B cell (primary cell): ENCODE measurements around the gene GNG7. TPM values are rescaled to one million over a fixed set of nuclear protein-coding genes. Genes with fewer than 3 reads are reported as not detected.
A peak's percentile ranks its signal among the peaks of the same experiment; 100 is the strongest.

ENCODE experiments used
- ATAC-seq: fragments of 200-7000 bp; cut with Tn5 transposase; one replicate; pipeline ENCODE4 v1.10.0; 2021; ENCODE audit warnings: low read depth, mild to moderate bottlenecking, moderate number of reproducible peaks, moderate library complexity
- CTCF ChIA-PET: fragments of 350-600 bp; sonication (Branson Sonifier 250); formaldehyde crosslinking; loops from one replicate; lab custom pipeline; 2021; ENCODE audit warnings: antibody characterized with exemption, inconsistent platforms; lab: Charles Lee
- POLR2A ChIA-PET: fragments of 350-600 bp; sonication (Branson Sonifier 250); formaldehyde crosslinking; loops from one replicate; lab custom pipeline; 2021; ENCODE audit warnings: antibody characterized with exemption; lab: Charles Lee
- DNase-seq: peaks from one replicate; pipeline ENCODE4 v3.0.0; 2013
- H2AFZ ChIP-seq: 2 replicates; pipeline ENCODE4 v1.6.1; 2012; ENCODE audit warnings: mild to moderate bottlenecking, low read depth, low read length; ENCODE audit not compliant: insufficient read depth, poor library complexity, severe bottlenecking
- H3K27ac ChIP-seq, 2 donors: 1 replicate in 1 of 2; 2 replicates in 1 of 2; pipeline ENCODE4 v1.5.1; 2012 to 2013; ENCODE audit warnings: low read length in 2 of 2, mild to moderate bottlenecking in 2 of 2, moderate library complexity in 1 of 2
- H3K27me3 ChIP-seq, 4 experiments: fragments of 200-600 bp in 1 of 4; sonication (generic) in 1 of 4; replicated peaks in 1 of 4; 1 replicate in 2 of 4; 2 replicates in 2 of 4; pipeline versions ENCODE4 v1.6.1 to v1.7.0; 2013 to 2016; ENCODE audit warnings: low read length in 3 of 4, mild to moderate bottlenecking in 2 of 4, mixed read lengths in 1 of 4, moderate library complexity in 1 of 4; ENCODE audit not compliant: insufficient read depth in 4 of 4, control insufficient read depth in 3 of 4; ENCODE audit errors: control extremely low read depth in 1 of 4
- H3K36me3 ChIP-seq, 2 experiments: replicated peaks in 1 of 2; 1 replicate in 1 of 2; 2 replicates in 1 of 2; pipeline versions ENCODE4 v1.6.1 to v1.7.1; 2013; ENCODE audit warnings: low read length in 1 of 2; ENCODE audit not compliant: insufficient read depth in 2 of 2, control insufficient read depth in 1 of 2; ENCODE audit errors: control extremely low read depth in 1 of 2, extremely low read depth in 1 of 2
- H3K4me1 ChIP-seq, 2 donors: fragments of 200-600 bp in 1 of 2; sonication (generic) in 1 of 2; 1 replicate in 1 of 2; 2 replicates in 1 of 2; pipeline versions ENCODE4 v1.5.1 to v1.6.1; 2013 to 2017; ENCODE audit warnings: low read length in 2 of 2; ENCODE audit not compliant: control insufficient read depth in 2 of 2, insufficient read depth in 2 of 2
- H3K4me2 ChIP-seq: replicated peaks from 2 replicates; pipeline ENCODE3; 2012; ENCODE audit warnings: mild to moderate bottlenecking, low read depth, low read length; ENCODE audit not compliant: poor library complexity, severe bottlenecking
- H3K4me3 ChIP-seq, 5 experiments: fragments of 200-600 bp in 1 of 5; sonication (generic) in 1 of 5; 1 replicate in 3 of 5; 2 replicates in 2 of 5; pipeline versions ENCODE4 v1.5.1 to v1.7.0; 2011 to 2016; ENCODE audit warnings: low read length in 4 of 5, mild to moderate bottlenecking in 4 of 5, low read depth in 2 of 5, control low read depth in 1 of 5, moderate library complexity in 1 of 5; ENCODE audit not compliant: insufficient read depth in 1 of 5; ENCODE audit errors: control extremely low read depth in 1 of 5, extremely low read depth in 1 of 5
- H3K79me2 ChIP-seq: fragments of 200-600 bp; sonication (generic); one replicate; pipeline ENCODE4 v1.6.0; 2016; ENCODE audit warnings: low read length; ENCODE audit not compliant: control insufficient read depth, insufficient read depth
- H3K9ac ChIP-seq: fragments of 200-600 bp; sonication (generic); 2 replicates; pipeline ENCODE4 v1.6.1; 2017; ENCODE audit warnings: mild to moderate bottlenecking, low read length, moderate library complexity
- H3K9me3 ChIP-seq, 3 donors: one replicate each; pipeline versions ENCODE4 v1.6.1 to v1.7.1; 2013; ENCODE audit warnings: low read length in 2 of 3; ENCODE audit not compliant: control insufficient read depth in 2 of 3, insufficient read depth in 1 of 3; ENCODE audit errors: control extremely low read depth in 1 of 3
- H4K20me1 ChIP-seq: 2 replicates; pipeline ENCODE4 v1.6.0; 2012; ENCODE audit warnings: mild to moderate bottlenecking, low read length; ENCODE audit not compliant: insufficient read depth, control insufficient read depth, poor library complexity, severe bottlenecking
- H3K27ac Mint-ChIP-seq: one replicate; pipeline ENCODE4 v1.8.0; 2021; ENCODE audit warnings: mixed read lengths
- H3K27me3 Mint-ChIP-seq: one replicate; pipeline ENCODE4 v1.8.0; 2021; ENCODE audit warnings: mixed read lengths
- H3K4me1 Mint-ChIP-seq: one replicate; pipeline ENCODE4 v1.8.0; 2021; ENCODE audit warnings: mixed read lengths
- H3K4me3 Mint-ChIP-seq: one replicate; pipeline ENCODE4 v1.8.0; 2021; ENCODE audit warnings: mixed read lengths
- H3K9me3 Mint-ChIP-seq: one replicate; pipeline ENCODE4 v1.8.0; 2022; ENCODE audit warnings: mixed read lengths; ENCODE audit not compliant: insufficient read depth
- EZH2 ChIP-seq: IDR thresholded peaks from 2 replicates; pipeline ENCODE4 v1.6.1; 2012; ENCODE audit warnings: borderline replicate concordance, low read depth, mild to moderate bottlenecking, moderate library complexity, low read length; ENCODE audit not compliant: insufficient read depth, poor library complexity, severe bottlenecking
- WGBS: methylation state at CpG from one replicate; pipeline ENCODE4 v1.1.5; 2013; ENCODE audit warnings: missing lambda C conversion rate; ENCODE audit not compliant: insufficient coverage; 5-methylcytosine and 5-hydroxymethylcytosine counted together
- intact Hi-C: fragments of 100-400 bp; cut with micrococcal nuclease; formaldehyde crosslinking; loops from one replicate; pipeline ENCODE4 v1.10.0; 2022
- polyA plus RNA-seq: library from polyadenylated mRNA; depleted of rRNA; stranded (reverse); fragments of >200 nt; gene quantifications from 2 replicates; pipeline ENCODE4 v1.2.3, GENCODE V29; 2012
- total RNA-seq, 2 donors: library from RNA; stranded (reverse); fragments of 120-200 nt in 1 of 2; gene quantifications; 1 replicate in 1 of 2; 2 replicates in 1 of 2; pipeline versions ENCODE4 v1.2.3 to v1.2.4, GENCODE V29; 2013 to 2022
- TF ChIP-seq, protein P1 (sequence below): fragments of 200-600 bp; IDR thresholded peaks from one replicate; pipeline ENCODE4 v1.8.0; 2022; ENCODE audit warnings: antibody characterized with exemption, mild to moderate bottlenecking

GNG7 gene
- total and polyA plus RNA-seq, 2 donors (not counting 1 experiment from before 2014, with no cell fraction given): 76.3 to 153 TPM

DNA sequence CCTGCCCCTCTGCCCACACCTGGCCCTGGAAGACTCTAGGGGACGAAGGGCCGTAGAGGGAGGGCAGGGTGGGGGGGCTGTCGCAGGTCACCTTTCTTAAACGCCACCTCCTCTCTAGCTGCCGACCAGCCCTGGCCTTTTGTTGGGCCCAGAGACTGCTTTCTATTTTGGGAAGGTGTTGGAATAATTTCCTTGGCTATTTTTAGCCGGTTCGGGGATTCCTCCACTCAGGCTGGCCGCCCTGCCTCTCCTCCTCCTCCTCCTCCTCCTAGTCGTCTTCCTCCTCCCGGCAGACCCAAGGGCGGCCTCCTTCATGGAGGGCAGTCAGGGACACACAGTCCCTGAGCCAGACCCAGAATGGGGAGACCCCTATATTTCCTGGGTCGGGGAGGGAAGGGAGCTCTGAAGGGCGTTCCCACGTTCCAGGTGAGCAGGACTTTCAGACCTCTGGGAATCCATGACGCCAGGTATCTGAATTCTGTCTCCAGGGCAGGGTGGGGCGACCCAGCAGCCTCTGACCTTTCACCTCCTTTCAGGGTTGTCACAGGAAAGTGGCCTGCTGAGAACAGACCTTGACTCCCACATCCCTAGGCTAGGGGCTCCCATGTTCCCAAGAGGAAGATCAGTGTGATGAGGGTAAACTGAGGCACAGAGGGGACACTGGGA, 206.7 kb downstream of the GNG7 start:
- H3K9me3 Mint-ChIP-seq: no peaks in the 10 kb centered on the region
- CTCF ChIA-PET: interaction anchor here (1.3 to 1.6 kb wide), 2 partner anchors 116 to 118 kb away, joined by 4 to 5 read pairs; no protein-coding TSS in a partner anchor
- ATAC-seq: no peak
- peaks cover 26% of the 10 kb centered on the region for H3K27me3 Mint-ChIP-seq
- peaks cover 27% of the 10 kb centered on the region for H3K4me1 Mint-ChIP-seq
- peak overlapping the region in 3 of 5 experiments; percentile 68 to 85 (median 72) for H3K4me3 ChIP-seq
- no peak for TF ChIP-seq EZH2
- TF ChIP-seq, protein P1, sequence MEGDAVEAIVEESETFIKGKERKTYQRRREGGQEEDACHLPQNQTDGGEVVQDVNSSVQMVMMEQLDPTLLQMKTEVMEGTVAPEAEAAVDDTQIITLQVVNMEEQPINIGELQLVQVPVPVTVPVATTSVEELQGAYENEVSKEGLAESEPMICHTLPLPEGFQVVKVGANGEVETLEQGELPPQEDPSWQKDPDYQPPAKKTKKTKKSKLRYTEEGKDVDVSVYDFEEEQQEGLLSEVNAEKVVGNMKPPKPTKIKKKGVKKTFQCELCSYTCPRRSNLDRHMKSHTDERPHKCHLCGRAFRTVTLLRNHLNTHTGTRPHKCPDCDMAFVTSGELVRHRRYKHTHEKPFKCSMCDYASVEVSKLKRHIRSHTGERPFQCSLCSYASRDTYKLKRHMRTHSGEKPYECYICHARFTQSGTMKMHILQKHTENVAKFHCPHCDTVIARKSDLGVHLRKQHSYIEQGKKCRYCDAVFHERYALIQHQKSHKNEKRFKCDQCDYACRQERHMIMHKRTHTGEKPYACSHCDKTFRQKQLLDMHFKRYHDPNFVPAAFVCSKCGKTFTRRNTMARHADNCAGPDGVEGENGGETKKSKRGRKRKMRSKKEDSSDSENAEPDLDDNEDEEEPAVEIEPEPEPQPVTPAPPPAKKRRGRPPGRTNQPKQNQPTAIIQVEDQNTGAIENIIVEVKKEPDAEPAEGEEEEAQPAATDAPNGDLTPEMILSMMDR: no peak
- 35% methylated on average over 10 of the region's 16 CpGs for WGBS
- peaks cover 4% of the 10 kb centered on the region for H4K20me1 ChIP-seq
- no peaks in the 10 kb centered on the region for H3K36me3 ChIP-seq
- peak overlapping the region; percentile 78 for H2AFZ ChIP-seq
- intact Hi-C loops: loop anchor here (2.0 kb wide), 1 partner anchor 19 kb away; the partner anchor contains the start of gene GADD45B
- H3K27ac Mint-ChIP-seq: no peak overlapping the region
- H3K27ac ChIP-seq: no peak overlapping the region
- peaks cover 24 to 29% of the 10 kb centered on the region in 2 donors for H3K4me1 ChIP-seq
- POLR2A ChIA-PET: interaction anchor here (1.1 to 1.3 kb wide), 3 partner anchors 18 to 49 kb away, joined by 3 to 8 read pairs (median 4); no protein-coding TSS in a partner anchor
- H3K79me2 ChIP-seq: no peaks in the 10 kb centered on the region
- peaks cover 0 to 11% (median 0%) of the 10 kb centered on the region in 3 donors for H3K9me3 ChIP-seq
- H3K9ac ChIP-seq: peak overlapping the region; percentile 90
- peak overlapping the region; percentile 71 for H3K4me3 Mint-ChIP-seq
- H3K27me3 ChIP-seq: peaks cover 0 to 38% (median 11%) of the 10 kb centered on the region in 4 experiments
- H3K4me2 ChIP-seq: peak overlapping the region; percentile 100
- DNase-seq: no peak
